Glomerular visceral epithelial cell (primary cell): ENCODE measurements around the gene SLC7A14.

Source experiments
- DNase-seq: peaks from one replicate; pipeline ENCODE4 v3.0.0-alpha.2; 2016; ENCODE audit errors: extremely low spot score

Gene SLC7A14

GRCh38 chr3:170426240-170426797 is 159.6 kb downstream of the SLC7A14 start:
- DNase-seq, result no peak

GRCh38 chr3:170425491-170426239 is 160.2 kb downstream of the SLC7A14 start:
- no peak for DNase-seq

- no peak for DNase-seq
Observed at GRCh38 chr3:170424879-170425278, 161.0 kb downstream of the SLC7A14 start.

- peak; percentile 12 for DNase-seq
Observed at GRCh38 chr3:170423001-170423615, 162.8 kb downstream of the SLC7A14 start.

- DNase-seq, result no peak
Observed at GRCh38 chr3:170421758-170422157, 164.1 kb downstream of the SLC7A14 start.

- no peak for DNase-seq
Observed at GRCh38 chr3:170421111-170421641, 164.7 kb downstream of the SLC7A14 start.

- DNase-seq, result no peak
Observed at GRCh38 chr3:170420307-170420821, 165.5 kb downstream of the SLC7A14 start.

GRCh38 chr3:170419557-170420087 is 166.3 kb downstream of the SLC7A14 start:
- no peak for DNase-seq

GRCh38 chr3:170418422-170419398 is 167.2 kb downstream of the SLC7A14 start, which contains the start of gene CLDN11:
CLDN11 (plus strand) TSS chr3:170418868; CDS start chr3:170419067, 199 bp downstream.
- DNase-seq, result no peak

GRCh38 chr3:170417090-170417489 is 168.8 kb downstream of the SLC7A14 start:
- DNase-seq, result no peak

- DNase-seq, result peak; percentile 74
Observed at GRCh38 chr3:170414202-170414663, 171.6 kb downstream of the SLC7A14 start.

GRCh38 chr3:170413291-170413690 is 172.6 kb downstream of the SLC7A14 start:
- DNase-seq, result no peak

GRCh38 chr3:170410428-170411029 is 175.3 kb downstream of the SLC7A14 start:
- DNase-seq, result peak; percentile 35
